Fibroblast of mammary gland (primary cell): Measurements from ENCODE around the gene CD99.

Experiments
- DNase-seq: peaks from one replicate; pipeline ENCODE4 v3.0.0-alpha.2; 2010; ENCODE audit warnings: low read depth
- H3K4me3 ChIP-seq: 2 replicates; pipeline ENCODE4 v1.5.1; 2011; ENCODE audit warnings: low read depth, mild to moderate bottlenecking, low read length, moderate library complexity; ENCODE audit not compliant: control insufficient read depth
- TF ChIP-seq, protein P1 (sequence below): conservative IDR thresholded peaks from 2 replicates; pipeline ENCODE4 v1.5.1; 2011; ENCODE audit warnings: low read depth, low read length, inconsistent platforms; ENCODE audit not compliant: control insufficient read depth, insufficient read depth

Gene CD99

DNA sequence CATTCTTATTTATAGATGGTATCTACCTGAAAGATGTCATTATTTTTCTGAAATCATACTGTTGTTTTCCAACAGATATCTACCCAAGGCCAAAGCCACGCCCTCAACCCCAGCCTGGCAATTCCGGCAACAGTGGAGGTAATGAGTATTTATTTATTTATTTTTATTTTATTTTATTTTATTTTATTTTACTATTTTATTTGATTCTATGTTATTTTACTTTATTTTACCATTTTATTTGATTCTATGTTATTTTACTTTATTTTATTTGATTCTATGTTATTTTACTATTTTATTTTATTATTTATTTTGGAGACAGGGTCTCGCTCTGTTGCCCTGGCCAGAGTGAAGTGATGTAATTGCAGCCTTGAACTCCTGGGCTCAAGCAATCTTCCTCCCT lies 98.5 kb downstream of the CD99 start:
- no peak overlapping the region for H3K4me3 ChIP-seq
- TF ChIP-seq, protein P1, sequence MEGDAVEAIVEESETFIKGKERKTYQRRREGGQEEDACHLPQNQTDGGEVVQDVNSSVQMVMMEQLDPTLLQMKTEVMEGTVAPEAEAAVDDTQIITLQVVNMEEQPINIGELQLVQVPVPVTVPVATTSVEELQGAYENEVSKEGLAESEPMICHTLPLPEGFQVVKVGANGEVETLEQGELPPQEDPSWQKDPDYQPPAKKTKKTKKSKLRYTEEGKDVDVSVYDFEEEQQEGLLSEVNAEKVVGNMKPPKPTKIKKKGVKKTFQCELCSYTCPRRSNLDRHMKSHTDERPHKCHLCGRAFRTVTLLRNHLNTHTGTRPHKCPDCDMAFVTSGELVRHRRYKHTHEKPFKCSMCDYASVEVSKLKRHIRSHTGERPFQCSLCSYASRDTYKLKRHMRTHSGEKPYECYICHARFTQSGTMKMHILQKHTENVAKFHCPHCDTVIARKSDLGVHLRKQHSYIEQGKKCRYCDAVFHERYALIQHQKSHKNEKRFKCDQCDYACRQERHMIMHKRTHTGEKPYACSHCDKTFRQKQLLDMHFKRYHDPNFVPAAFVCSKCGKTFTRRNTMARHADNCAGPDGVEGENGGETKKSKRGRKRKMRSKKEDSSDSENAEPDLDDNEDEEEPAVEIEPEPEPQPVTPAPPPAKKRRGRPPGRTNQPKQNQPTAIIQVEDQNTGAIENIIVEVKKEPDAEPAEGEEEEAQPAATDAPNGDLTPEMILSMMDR, result no peak
- DNase-seq, result no peak
